Endometrial microvascular endothelial cells (primary cell): ENCODE results near the gene ZNF254. TPM values are rescaled to one million over a fixed set of nuclear protein-coding genes. Genes with fewer than 3 reads are reported as not detected.
"Not testable (repeated sequence)": the region's sequence is repeated elsewhere in the genome, so short reads cannot be mapped to it uniquely, and the experiment has no call there.

Experiments
- in situ Hi-C: cut with HindIII; loops from 2 replicates; pipeline ENCODE4 v1.10.0; 2017; ENCODE audit warnings: low sequenced_read_pairs, low pct_unique_long_range_greater_than_20kb; ENCODE audit errors: inconsistent ontology term
- total RNA-seq: library from RNA; depleted of rRNA; stranded (reverse); fragments of >200 nt; gene quantifications from one replicate; pipeline ENCODE4 v1.2.3, GENCODE V29; 2015; ENCODE audit errors: inconsistent ontology term

Gene ZNF254
- total RNA-seq, 1 donor from 2014 or later = 4.4 TPM

DNA sequence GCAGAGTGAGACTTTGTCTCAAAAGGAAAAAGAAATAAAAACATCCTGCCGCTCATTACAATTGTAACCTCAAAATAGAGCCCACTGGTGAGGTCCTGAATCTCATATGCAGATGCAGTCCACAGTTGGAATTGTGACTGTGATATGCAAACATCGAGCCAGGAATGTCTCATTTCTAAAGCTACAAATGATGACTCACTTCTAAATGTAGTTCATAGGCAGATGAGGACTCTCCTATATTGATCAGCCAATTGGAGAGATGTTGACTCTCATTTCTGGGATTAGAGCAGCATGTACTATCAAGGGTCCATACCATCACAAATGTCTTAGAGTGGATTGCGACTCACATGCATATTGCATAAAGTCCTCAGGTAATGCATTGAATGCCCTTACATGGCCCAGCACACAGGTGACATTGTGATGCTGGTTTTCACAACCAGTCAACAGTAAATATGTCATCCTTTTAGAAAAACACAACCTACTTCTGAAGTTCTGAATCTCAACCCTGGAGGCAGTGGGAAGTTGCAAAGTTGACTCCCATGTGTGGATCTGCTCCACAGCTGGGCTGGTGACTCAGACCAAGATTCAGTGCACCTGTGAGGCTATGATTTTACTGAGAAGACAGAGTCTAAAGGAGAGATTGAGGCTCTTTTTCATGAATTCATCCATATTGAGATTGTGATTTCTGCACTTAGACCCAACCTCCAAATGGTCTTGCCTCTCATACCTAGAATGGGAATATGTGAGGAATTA lies 16.9 kb upstream of the ZNF254 start:
- in situ Hi-C loops = no loop called here

DNA sequence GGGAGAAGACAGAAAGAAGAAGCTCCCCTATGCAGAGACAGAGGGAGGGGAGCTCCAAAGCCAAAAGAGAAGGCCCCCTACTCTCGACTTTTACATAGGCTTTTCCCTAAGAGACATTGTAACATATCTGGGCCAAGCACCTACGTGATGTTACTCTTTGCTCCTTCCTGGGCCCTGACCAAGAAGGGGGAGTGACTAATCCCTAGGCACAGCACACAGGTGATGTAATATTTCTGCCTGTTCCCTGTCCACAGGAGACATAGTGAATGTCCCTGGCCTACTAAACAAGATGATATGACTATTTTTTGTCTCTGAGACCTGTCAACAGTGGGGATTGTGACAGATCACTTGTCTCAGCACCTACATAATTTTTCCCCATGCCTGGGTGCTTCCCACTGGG lies 15.9 kb upstream of the ZNF254 start:
- in situ Hi-C loops = no loop called here

DNA sequence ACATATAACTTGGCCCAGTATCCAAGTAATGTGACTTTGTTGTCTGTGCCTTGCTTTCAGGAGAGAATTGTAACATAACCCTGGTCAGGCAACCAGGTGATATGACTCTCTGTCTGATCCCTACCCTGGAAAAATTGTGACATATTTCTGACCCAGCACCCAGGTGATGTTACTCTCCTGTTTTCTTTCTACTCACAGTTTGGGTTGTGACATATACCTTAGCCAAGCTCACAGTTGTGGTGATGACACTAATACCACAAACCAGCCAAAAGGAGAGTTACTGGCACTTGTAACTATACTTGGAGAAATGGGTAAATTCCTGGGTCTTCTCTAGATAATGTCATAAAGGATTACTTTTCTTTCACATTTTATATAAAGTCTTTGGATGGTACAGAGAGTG lies 14.3 kb upstream of the ZNF254 start:
- in situ Hi-C loops = no loop called here

DNA sequence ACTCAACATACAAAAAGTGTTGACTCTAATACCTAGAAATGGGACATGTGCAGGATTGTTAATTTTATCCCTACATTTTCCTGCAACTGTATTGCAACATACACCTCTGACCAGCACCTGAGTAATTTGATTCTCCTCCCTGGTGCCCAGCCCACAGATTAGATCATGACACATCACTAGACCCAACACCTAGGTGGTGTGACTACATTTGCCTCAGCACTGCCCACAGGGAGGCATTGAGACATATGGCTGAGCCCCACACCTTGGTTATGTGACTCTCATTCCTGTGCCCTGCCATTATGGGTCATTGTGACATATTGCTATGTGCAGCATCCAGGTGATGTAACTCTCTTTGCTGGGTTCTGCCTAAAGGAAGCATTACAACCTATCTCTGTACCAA lies 13.2 kb upstream of the ZNF254 start:
- in situ Hi-C loops = no loop called here

DNA sequence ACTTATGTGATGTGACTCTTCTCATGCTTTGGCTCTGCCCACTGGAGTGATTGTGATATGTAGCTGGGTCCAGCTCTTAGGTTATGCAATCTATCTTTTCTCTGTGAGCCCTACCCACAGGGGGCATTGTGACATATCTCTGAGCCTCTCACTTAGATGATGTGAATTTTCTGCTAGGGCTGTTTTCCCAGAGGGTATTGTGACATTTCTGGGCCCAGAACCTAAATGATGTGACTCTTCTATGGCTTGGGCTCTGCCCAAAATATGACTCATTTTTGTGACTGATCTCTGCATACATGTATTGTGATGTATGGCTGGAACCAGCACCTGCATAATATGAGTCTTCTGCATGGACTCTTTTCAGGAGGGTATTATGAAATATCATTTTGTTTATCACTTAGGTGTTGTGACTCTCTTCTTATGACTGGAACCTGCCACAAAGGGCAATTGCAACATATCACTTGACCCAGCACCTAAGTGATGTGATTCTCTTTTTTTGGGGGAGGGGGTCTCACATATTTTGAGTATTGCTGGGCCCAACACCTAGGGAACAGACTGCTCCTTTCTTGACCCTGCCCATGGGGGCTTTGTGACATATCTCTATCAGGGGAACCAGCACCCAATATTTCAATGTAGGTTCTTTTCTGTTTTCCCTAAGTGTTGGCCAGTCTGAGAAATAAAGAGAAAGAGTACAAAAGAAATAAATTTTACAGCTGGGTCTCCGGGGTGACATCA lies 12.1 kb upstream of the ZNF254 start:
- in situ Hi-C loops = no loop called here

DNA sequence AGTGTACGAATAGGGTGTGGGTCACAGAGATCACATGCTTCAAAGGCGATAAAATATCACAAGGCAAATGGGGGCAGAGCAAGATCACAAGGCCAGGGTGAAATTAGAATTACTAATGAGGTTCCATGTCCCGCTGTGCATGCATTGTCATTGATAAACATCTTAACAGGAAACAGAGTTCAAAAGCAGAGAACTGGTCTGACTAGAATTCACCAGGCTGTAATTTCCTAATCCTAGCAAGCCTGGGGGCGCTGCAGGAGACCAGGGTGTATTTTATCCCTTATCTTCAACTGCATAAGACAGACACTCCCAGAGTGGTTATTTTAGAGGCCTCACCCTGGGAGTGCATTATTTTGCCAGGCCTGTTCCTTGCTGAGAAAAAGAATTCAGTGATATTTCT lies 11.5 kb upstream of the ZNF254 start:
- in situ Hi-C loops = not testable (repeated sequence)

DNA sequence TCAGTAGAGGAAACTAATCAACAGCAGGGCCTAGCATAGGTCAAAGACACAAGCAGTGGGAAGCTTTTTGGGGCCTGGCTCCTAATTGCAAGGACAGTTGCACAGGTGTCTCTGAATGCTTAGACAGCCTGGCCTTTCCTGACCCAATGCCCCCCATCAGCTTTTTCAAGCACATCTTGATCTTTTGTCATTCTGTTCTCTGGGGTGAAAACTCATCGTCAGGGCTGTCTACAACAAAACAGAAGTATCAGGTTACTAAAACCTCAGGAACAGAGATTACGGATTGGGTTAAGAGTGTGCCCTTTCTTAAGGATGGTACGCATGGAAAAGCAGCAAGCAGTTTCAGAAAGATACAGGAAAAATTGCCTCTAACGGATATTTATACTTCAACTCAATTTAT lies 8.3 kb upstream of the ZNF254 start:
- in situ Hi-C loops = no loop called here

DNA sequence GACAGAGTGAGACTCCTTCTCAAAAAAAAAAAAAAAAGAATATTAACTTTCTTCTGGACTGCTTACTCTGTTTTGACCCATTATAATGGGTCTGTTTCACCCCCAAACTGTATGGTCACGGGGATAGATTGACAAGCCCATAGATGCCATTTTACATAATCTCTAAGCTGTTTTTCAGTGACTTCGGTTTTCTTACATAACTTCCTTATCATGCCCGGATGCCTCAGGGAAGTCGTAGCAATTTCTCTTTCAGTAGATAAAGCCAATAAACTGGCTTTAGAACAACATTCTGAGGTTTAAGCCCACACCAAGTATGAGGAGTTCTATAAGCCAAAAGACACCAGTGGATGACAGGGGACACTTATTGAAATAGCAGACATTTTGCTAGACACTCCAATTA lies 5.9 kb upstream of the ZNF254 start:
- in situ Hi-C loops = no loop called here

DNA sequence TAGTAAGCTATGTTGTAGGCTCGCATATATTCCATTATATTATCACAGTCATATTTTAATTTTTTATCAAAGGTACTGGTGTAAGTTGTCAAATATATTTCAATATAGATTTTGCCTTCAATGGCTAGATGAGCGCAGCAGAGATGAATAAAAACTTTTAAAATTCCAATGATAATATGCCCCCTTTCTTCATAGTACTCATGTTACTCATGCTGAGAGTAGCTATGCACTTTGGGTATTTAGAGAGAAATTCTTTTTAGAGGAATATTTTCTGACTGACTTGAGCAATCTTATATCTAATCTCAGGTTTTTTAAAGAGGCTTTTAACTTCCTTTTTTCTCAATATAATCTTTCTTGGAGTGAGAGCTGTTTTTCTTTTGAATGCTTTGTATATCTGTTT lies 11.4 kb downstream of the ZNF254 start:
- in situ Hi-C loops = no loop called here

DNA sequence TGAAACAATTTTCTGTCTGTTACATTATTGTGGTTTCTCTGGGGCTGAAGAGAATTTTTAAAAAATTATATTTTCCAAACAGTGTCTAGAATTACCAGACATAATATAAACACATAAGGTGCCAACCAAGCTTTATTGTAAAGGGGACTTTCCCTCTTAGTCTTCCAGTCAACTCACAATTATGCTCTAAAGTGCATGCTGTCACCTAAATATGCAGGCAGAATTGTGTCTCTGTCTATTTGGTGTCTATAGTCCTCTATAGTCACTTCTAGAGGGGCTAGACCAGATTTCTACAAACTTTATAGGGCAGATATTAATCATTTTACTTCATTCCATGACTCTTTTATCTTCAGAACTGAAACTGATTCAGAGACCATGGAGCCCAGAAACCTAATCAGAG lies 12.8 kb downstream of the ZNF254 start:
- in situ Hi-C loops = no loop called here

DNA sequence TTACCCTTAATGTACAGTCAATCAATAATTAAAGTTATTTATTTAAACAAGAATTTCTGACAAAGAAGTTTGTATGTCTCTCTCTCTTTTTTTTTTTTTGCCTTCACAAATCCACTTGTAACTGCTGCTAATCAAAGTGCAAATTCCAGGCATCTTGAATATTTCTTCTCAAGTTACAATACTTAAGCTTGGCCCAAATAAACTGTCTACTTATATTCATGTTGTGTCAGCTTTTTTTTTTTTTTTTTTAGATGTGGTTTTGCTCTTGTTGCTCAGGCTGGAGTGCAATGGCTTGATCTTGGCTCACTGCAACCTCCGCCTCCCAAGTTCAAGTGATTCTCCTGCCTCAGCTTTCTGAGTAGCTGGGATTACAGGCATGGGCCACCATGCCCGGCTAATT lies 13.6 kb downstream of the ZNF254 start:
- in situ Hi-C loops = not testable (repeated sequence)

DNA sequence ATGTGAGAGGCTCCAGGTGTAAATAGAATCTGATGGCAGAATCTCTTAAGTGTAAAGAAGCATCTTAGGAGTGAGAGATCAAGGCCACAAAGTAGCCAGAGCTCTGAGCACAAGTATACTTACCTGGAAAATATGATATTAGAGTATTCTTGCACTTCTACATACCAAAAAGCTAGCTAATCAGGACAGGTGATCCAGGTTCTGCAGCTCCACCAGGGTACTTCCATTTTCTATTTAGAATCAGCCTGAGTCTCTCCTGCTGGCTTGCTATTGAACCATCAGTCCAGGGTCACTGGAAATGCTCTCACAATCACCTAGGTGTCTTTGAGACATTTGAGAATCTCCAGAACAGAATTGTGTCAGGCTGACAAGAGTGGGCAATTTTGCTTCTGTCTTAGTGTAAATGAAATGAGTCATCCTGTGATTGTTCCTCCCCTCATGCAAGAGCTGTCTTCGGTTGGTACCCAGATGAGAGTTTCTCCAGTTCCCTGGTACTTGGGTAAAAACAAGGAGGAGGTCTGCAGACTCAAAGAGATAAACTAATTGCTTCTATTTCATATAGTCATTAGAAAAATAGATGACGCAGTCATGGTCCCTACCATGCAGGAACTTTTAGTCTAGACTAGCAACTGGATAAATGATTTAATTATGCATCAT lies 14.6 kb downstream of the ZNF254 start:
- in situ Hi-C loops = no loop called here

DNA sequence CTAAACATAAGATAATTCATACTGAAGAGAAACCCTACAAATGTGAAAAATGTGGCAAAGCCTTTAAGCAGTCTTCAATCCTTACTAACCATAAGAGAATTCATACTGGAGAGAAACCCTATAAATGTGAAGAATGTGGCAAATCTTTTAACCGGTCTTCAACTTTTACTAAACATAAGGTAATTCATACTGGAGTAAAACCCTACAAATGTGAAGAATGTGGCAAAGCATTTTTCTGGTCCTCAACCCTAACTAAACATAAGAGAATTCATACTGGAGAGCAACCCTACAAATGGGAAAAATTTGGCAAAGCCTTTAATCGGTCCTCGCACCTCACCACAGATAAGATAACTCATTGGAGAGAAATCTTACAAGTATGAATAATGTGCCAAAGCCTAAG lies 40.6 kb downstream of the ZNF254 start:
- in situ Hi-C loops = no loop called here

DNA sequence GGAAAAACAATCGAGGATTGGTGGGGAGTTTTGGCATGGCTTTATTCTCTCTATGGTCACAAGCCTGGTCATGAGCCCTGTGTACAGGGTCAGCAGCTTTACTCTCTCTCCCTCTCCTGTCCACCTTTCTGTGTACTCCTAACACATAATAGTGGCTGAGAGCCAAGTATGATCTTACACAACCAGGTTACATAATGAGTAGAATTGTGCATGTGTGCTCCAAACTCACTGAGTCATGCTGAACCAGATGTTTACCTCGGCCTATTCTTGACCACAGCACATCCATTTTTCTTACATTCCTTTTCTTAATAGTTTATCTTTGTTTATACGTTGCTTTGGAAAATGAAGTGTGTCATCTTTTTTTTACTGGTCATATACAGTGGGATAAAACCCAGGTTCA lies 53.1 kb downstream of the ZNF254 start:
- in situ Hi-C loops = no loop called here

DNA sequence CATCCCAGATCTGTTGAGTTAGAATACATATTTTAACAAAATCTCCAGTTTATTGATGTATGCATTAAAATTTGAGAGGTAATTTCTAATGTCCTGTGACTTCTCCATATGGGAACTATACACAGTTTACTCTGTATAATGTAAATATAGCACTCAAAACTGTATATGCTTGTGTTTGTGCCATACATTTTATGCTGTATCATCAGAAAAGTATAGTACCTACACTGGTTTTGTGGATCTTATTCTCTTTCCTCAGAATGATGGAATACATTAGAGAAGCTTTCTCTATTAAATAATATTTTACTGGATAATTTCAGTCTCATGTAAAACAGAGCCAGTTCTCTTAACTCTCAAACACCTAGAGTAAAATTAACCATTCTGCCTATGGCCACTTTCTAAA lies 53.6 kb downstream of the ZNF254 start:
- in situ Hi-C loops = no loop called here

DNA sequence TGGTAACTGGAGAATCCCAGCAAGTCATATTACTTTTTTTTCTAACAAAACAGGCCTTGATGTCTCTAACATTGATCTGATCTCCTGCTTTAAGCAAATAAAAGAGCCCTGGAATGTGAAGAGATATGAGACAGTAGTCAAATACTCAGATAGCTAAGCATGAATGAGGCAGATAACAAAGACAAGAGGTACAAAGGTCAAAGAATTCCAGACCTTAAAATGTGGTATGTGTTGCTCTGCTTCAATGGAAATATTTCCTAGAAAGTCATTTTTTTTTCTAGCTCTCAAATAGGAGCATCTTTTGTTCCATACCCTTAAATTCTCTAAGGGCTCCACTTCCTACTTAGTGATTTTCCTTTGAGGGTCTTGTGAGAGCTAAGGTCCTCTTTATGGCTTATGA lies 54.6 kb downstream of the ZNF254 start:
- in situ Hi-C loops = no loop called here

DNA sequence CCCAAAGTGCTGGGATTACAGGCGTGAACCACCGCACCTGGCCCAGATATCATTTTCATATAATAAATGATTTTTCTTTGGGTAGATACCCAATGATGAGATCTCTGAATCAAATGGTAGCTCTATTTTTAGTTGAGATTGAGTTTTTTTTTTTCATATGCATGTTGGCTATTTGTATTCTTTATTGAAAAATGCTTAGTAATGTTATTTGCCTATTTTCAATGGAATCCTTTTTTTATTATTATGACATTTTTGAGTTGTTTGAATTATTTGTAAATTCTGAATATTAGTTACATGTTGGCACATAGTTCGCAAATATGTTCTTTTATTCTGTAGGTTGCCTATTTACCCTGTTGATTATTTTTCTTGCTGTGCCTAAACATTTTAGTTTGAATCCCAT lies 55.8 kb downstream of the ZNF254 start:
- in situ Hi-C loops = no loop called here

DNA sequence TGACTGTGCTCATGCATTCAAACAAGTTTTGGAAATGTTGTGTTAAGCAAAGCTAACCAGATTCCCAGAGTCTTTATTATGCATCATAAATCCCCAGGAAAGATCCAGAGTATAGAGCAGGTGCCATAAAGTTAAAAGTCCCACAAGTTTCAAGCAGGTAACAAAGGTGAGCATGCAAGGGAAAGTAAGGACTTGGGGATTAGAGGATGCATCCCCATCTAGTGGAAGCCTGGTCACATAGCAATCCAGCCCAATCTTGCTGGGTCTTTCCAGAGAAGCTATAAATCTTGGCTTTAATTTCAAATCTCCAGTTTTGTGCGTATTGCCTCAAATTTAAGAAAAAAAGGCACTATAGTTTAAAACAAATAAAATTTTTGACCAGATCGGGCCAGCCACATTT lies 72.7 kb downstream of the ZNF254 start:
- in situ Hi-C loops = no loop called here

DNA sequence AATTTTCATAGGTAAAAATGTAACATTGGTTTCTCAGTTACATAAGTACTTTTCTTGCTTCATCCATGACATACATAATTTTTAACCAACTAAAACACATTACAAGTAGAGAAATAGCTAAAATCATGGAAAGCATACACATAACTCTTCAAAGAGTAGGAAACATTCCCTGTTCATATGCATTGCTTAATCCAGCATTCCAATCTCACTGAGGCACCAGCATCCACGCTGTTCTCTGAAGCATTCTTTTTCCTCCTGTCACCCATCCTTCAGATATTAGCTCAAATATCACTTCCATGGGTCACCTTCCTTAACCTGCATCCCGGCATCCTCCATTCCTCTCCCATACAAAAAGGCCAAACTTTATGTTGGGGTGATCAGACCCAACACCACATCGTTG lies 79.1 kb downstream of the ZNF254 start:
- in situ Hi-C loops = no loop called here

DNA sequence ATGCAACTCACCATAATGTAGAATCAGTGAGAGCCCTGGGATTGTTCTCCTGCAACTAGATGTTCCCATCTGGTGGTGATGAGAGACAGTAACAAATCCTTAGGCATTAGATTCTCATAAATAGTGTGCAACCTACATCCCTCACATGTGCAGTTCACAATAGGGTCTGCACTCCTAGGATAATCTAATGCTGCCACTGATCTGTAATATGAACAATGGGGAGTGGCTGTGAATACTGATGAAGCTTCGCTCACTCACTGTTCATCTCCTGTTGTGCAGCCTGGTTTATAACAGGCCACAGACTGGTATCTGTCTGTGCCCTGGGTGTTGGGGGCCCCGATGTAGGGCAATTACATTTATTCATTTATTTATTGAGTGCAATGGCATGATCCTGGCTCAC lies 86.9 kb downstream of the ZNF254 start:
- in situ Hi-C loops = no loop called here
